K562 (cell line): ENCODE measurements around the gene AKR1A1.

Source experiments
- CBX1 ChIP-seq: sonication (generic); IDR thresholded peaks from 2 replicates; pipeline ENCODE4 v1.6.1; 2016; ENCODE audit warnings: antibody characterized with exemption, low read depth, mild to moderate bottlenecking
- CREB1 ChIP-seq, 2 experiments: sonication (generic) in 1 of 2; formaldehyde crosslinking in 1 of 2; IDR thresholded peaks; 2 replicates each; pipeline versions ENCODE4 v1.6.1 to v1.8.0; 2012 to 2022; ENCODE audit warnings: inconsistent platforms in 1 of 2, mild to moderate bottlenecking in 1 of 2, missing genetic modification reagents in 1 of 2, moderate library complexity in 1 of 2
- CXXC5 ChIP-seq: fragments of 250-450 bp; sonication (Bioruptor Pico); IDR thresholded peaks from 2 replicates; pipeline ENCODE4 v1.8.0; 2022; ENCODE audit warnings: inconsistent platforms, mild to moderate bottlenecking, moderate library complexity
- FOXM1 ChIP-seq, 2 experiments: fragments of 450-650 bp in 1 of 2; sonication (generic) in 1 of 2; formaldehyde crosslinking in 1 of 2; IDR thresholded peaks; 2 replicates each; pipeline versions ENCODE4 v1.6.1 to v1.9.0; 2017 to 2022; ENCODE audit warnings: low read depth in 2 of 2, mild to moderate bottlenecking in 2 of 2, missing genetic modification reagents in 1 of 2, moderate library complexity in 1 of 2
- HDAC6 ChIP-seq: IDR thresholded peaks from 2 replicates; pipeline ENCODE4 v1.6.1; 2012; ENCODE audit warnings: low read depth, mild to moderate bottlenecking, control low read depth, inconsistent platforms, low read length, moderate library complexity
- MEF2D ChIP-seq: conservative IDR thresholded peaks from 2 replicates; pipeline ENCODE4 v1.6.1; 2016; ENCODE audit warnings: low read depth, missing genetic modification characterization, missing compliant biosample characterization
- RBM22 ChIP-seq: fragments of 200-400 bp; formaldehyde crosslinking; IDR thresholded peaks from 2 replicates; pipeline ENCODE4 v1.6.1; 2018; ENCODE audit warnings: low read length, low read depth; ENCODE audit not compliant: poor library complexity, severe bottlenecking
- SMC3 ChIP-seq: conservative IDR thresholded peaks from 2 replicates; pipeline ENCODE4 v1.6.1; 2011; ENCODE audit warnings: low read depth, low read length, improper control_type of control experiment; ENCODE audit not compliant: insufficient read depth
- ZNF174 ChIP-seq: fragments of 250-450 bp; sonication (Bioruptor Pico); IDR thresholded peaks from 2 replicates; pipeline ENCODE4 v1.4.0; 2020; ENCODE audit warnings: mild to moderate bottlenecking
- ZNF324 ChIP-seq: fragments of 250-450 bp; sonication (Bioruptor Pico); IDR thresholded peaks from 2 replicates; pipeline ENCODE4 v1.4.0; 2020; ENCODE audit warnings: mild to moderate bottlenecking
- TF ChIP-seq, protein P1 (sequence below): sonication (generic); formaldehyde crosslinking; IDR thresholded peaks from 2 replicates; pipeline ENCODE4 v1.8.0; 2022; ENCODE audit warnings: mild to moderate bottlenecking, missing genetic modification reagents, borderline replicate concordance
- TF ChIP-seq, protein P2 (sequence below): IDR thresholded peaks from 3 replicates; pipeline ENCODE4 v1.6.1; 2011; ENCODE audit warnings: borderline replicate concordance, mild to moderate bottlenecking, moderate library complexity; ENCODE audit not compliant: insufficient read length; ENCODE audit errors: extremely low read depth
- TF ChIP-seq, protein P3 (sequence below): sonication (generic); formaldehyde crosslinking; IDR thresholded peaks from 2 replicates; pipeline ENCODE4 v1.8.1; 2023; ENCODE audit warnings: mild to moderate bottlenecking, missing genetic modification reagents
- TF ChIP-seq, protein P4 (sequence below): sonication (generic); formaldehyde crosslinking; IDR thresholded peaks from 2 replicates; pipeline ENCODE4 v1.8.1; 2022; ENCODE audit warnings: missing genetic modification reagents

DNA sequence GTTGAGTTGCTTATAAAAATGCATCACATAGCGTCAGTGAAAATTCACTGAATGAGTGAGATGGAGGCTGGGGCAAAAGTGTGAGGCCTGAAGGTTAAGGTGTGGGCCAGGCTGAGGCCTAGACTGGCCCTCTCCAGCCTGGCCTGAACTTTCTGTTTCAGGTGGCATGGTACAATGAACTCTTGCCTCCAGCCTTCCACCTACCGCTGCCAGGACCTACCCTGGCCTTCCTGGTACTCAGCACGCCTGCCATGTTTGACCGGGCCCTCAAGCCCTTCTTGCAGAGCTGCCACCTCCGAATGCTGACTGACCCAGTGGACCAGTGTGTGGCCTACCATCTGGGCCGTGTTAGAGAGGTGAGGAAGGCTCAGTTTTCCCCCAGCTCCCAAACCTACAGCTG, 43.4 kb upstream of the AKR1A1 start:
- TF ChIP-seq SMC3 = no peak
- no peak for TF ChIP-seq CREB1 (IDR thresholded peaks at IDR 0.05)
- TF ChIP-seq CREB1 (CRISPR knock-in tag; IDR thresholded peaks at IDR 0.05) = no peak
- TF ChIP-seq ZNF174 = no peak
- no peak for TF ChIP-seq CBX1
- no peak for TF ChIP-seq RBM22
- no peak for TF ChIP-seq ZNF324 (CRISPR knock-in tag)
- no peak for TF ChIP-seq MEF2D (tag)
- TF ChIP-seq, protein P1, sequence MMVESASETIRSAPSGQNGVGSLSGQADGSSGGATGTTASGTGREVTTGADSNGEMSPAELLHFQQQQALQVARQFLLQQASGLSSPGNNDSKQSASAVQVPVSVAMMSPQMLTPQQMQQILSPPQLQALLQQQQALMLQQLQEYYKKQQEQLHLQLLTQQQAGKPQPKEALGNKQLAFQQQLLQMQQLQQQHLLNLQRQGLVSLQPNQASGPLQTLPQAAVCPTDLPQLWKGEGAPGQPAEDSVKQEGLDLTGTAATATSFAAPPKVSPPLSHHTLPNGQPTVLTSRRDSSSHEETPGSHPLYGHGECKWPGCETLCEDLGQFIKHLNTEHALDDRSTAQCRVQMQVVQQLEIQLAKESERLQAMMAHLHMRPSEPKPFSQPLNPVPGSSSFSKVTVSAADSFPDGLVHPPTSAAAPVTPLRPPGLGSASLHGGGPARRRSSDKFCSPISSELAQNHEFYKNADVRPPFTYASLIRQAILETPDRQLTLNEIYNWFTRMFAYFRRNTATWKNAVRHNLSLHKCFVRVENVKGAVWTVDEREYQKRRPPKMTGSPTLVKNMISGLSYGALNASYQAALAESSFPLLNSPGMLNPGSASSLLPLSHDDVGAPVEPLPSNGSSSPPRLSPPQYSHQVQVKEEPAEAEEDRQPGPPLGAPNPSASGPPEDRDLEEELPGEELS (CRISPR knock-in tag) = no peak
- no peak for TF ChIP-seq HDAC6
- TF ChIP-seq, protein P2, sequence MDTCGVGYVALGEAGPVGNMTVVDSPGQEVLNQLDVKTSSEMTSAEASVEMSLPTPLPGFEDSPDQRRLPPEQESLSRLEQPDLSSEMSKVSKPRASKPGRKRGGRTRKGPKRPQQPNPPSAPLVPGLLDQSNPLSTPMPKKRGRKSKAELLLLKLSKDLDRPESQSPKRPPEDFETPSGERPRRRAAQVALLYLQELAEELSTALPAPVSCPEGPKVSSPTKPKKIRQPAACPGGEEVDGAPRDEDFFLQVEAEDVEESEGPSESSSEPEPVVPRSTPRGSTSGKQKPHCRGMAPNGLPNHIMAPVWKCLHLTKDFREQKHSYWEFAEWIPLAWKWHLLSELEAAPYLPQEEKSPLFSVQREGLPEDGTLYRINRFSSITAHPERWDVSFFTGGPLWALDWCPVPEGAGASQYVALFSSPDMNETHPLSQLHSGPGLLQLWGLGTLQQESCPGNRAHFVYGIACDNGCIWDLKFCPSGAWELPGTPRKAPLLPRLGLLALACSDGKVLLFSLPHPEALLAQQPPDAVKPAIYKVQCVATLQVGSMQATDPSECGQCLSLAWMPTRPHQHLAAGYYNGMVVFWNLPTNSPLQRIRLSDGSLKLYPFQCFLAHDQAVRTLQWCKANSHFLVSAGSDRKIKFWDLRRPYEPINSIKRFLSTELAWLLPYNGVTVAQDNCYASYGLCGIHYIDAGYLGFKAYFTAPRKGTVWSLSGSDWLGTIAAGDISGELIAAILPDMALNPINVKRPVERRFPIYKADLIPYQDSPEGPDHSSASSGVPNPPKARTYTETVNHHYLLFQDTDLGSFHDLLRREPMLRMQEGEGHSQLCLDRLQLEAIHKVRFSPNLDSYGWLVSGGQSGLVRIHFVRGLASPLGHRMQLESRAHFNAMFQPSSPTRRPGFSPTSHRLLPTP = no peak
- no peak for TF ChIP-seq CXXC5
- no peak for TF ChIP-seq FOXM1 (IDR thresholded peaks at IDR 0.05; ENCODE audit: low read depth)
- no peak for TF ChIP-seq FOXM1 (CRISPR knock-in tag; IDR thresholded peaks at IDR 0.05; ENCODE audit: low read depth)
- TF ChIP-seq, protein P3, sequence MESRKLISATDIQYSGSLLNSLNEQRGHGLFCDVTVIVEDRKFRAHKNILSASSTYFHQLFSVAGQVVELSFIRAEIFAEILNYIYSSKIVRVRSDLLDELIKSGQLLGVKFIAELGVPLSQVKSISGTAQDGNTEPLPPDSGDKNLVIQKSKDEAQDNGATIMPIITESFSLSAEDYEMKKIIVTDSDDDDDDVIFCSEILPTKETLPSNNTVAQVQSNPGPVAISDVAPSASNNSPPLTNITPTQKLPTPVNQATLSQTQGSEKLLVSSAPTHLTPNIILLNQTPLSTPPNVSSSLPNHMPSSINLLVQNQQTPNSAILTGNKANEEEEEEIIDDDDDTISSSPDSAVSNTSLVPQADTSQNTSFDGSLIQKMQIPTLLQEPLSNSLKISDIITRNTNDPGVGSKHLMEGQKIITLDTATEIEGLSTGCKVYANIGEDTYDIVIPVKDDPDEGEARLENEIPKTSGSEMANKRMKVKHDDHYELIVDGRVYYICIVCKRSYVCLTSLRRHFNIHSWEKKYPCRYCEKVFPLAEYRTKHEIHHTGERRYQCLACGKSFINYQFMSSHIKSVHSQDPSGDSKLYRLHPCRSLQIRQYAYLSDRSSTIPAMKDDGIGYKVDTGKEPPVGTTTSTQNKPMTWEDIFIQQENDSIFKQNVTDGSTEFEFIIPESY = no peak
- TF ChIP-seq, protein P4, sequence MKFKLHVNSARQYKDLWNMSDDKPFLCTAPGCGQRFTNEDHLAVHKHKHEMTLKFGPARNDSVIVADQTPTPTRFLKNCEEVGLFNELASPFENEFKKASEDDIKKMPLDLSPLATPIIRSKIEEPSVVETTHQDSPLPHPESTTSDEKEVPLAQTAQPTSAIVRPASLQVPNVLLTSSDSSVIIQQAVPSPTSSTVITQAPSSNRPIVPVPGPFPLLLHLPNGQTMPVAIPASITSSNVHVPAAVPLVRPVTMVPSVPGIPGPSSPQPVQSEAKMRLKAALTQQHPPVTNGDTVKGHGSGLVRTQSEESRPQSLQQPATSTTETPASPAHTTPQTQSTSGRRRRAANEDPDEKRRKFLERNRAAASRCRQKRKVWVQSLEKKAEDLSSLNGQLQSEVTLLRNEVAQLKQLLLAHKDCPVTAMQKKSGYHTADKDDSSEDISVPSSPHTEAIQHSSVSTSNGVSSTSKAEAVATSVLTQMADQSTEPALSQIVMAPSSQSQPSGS = no peak
